ENCODE measurements around the gene GPHA2. TPM values are rescaled to one million over a fixed set of nuclear protein-coding genes. Genes with fewer than 3 reads are reported as not detected.

Gene GPHA2
- total and polyA plus RNA-seq, 2 of the 13 experiments (the other 11 are each of a cell fraction or from before 2014, with no cell fraction given): 13.0 to 19.1 TPM

DNA sequence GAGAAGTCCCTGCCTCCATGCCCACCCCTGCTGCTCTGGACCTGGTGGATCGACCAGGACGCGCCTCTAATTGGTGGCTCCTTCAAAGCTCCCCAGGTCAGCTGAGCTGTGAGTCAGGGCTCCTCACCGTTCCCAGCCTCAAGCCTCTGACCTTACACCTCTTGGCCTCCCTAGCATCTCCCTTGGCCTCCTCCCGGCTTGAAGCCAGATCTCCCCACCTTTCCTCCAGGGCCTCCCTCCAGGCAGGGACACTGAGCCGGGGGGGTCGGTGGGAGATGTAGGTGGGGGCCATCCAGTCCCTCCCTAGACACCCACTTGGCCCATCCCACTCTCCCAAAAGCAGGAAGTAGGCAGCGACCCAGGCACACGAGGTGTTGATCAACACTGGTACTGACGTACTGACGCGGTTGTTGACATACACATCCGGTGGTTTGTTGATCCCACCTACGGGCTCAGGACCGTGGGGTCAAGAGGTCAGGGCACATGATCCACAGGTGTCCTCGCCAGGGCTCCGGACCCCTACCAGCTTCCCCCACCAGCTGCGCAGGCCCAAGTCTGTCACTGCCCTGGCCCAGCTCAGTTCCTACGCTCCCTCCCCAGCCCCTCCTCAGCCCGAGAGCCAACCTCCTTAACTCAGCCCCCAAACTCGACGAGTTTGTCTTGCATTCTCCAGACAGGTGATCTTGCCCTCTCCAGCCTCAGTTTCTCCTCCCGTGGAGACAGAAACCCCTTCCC lies 19.5 kb downstream of the GPHA2 start (continued):
- TF ChIP-seq, protein P1, sequence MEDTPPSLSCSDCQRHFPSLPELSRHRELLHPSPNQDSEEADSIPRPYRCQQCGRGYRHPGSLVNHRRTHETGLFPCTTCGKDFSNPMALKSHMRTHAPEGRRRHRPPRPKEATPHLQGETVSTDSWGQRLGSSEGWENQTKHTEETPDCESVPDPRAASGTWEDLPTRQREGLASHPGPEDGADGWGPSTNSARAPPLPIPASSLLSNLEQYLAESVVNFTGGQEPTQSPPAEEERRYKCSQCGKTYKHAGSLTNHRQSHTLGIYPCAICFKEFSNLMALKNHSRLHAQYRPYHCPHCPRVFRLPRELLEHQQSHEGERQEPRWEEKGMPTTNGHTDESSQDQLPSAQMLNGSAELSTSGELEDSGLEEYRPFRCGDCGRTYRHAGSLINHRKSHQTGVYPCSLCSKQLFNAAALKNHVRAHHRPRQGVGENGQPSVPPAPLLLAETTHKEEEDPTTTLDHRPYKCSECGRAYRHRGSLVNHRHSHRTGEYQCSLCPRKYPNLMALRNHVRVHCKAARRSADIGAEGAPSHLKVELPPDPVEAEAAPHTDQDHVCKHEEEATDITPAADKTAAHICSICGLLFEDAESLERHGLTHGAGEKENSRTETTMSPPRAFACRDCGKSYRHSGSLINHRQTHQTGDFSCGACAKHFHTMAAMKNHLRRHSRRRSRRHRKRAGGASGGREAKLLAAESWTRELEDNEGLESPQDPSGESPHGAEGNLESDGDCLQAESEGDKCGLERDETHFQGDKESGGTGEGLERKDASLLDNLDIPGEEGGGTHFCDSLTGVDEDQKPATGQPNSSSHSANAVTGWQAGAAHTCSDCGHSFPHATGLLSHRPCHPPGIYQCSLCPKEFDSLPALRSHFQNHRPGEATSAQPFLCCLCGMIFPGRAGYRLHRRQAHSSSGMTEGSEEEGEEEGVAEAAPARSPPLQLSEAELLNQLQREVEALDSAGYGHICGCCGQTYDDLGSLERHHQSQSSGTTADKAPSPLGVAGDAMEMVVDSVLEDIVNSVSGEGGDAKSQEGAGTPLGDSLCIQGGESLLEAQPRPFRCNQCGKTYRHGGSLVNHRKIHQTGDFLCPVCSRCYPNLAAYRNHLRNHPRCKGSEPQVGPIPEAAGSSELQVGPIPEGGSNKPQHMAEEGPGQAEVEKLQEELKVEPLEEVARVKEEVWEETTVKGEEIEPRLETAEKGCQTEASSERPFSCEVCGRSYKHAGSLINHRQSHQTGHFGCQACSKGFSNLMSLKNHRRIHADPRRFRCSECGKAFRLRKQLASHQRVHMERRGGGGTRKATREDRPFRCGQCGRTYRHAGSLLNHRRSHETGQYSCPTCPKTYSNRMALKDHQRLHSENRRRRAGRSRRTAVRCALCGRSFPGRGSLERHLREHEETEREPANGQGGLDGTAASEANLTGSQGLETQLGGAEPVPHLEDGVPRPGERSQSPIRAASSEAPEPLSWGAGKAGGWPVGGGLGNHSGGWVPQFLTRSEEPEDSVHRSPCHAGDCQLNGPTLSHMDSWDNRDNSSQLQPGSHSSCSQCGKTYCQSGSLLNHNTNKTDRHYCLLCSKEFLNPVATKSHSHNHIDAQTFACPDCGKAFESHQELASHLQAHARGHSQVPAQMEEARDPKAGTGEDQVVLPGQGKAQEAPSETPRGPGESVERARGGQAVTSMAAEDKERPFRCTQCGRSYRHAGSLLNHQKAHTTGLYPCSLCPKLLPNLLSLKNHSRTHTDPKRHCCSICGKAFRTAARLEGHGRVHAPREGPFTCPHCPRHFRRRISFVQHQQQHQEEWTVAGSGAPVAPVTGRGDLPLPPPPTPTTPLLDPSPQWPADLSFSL (CRISPR knock-in tag; IDR thresholded peaks at IDR 0.05): no peak
- TF ChIP-seq CBX5 (CRISPR knock-in tag; IDR thresholded peaks at IDR 0.05; ENCODE audit: borderline replicate concordance) (no peak), ZNF234 (CRISPR knock-in tag; conservative IDR thresholded peaks at IDR 0.05) (no peak), HOXA5 (CRISPR knock-in tag; IDR thresholded peaks at IDR 0.05) (no peak), KLF12 (CRISPR knock-in tag; IDR thresholded peaks at IDR 0.05; ENCODE audit: borderline replicate concordance) (no peak), ZSCAN31 (CRISPR knock-in tag; IDR thresholded peaks at IDR 0.05; ENCODE audit: low read depth) (no peak), SMARCE1 (IDR thresholded peaks at IDR 0.05; ENCODE audit: borderline replicate concordance) (no peak), HMG20A (CRISPR knock-in tag; IDR thresholded peaks at IDR 0.05; ENCODE audit: borderline replicate concordance) (peak; percentile 23; the same call in 1 of the 2 replicates), HOXA7 (CRISPR knock-in tag; IDR thresholded peaks at IDR 0.05) (no peak), HNRNPH1 (optimal IDR thresholded peaks at IDR 0.05; ENCODE audit: low read depth, low read length) (no peak)
- TF ChIP-seq, protein P2, sequence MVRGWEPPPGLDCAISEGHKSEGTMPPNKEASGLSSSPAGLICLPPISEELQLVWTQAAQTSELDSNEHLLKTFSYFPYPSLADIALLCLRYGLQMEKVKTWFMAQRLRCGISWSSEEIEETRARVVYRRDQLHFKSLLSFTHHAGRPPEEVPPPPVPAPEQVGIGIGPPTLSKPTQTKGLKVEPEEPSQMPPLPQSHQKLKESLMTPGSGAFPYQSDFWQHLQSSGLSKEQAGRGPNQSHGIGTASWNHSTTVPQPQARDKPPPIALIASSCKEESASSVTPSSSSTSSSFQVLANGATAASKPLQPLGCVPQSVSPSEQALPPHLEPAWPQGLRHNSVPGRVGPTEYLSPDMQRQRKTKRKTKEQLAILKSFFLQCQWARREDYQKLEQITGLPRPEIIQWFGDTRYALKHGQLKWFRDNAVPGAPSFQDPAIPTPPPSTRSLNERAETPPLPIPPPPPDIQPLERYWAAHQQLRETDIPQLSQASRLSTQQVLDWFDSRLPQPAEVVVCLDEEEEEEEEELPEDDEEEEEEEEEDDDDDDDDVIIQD (CRISPR knock-in tag; IDR thresholded peaks at IDR 0.05; ENCODE audit: low read depth): no peak
- TF ChIP-seq, protein P3, sequence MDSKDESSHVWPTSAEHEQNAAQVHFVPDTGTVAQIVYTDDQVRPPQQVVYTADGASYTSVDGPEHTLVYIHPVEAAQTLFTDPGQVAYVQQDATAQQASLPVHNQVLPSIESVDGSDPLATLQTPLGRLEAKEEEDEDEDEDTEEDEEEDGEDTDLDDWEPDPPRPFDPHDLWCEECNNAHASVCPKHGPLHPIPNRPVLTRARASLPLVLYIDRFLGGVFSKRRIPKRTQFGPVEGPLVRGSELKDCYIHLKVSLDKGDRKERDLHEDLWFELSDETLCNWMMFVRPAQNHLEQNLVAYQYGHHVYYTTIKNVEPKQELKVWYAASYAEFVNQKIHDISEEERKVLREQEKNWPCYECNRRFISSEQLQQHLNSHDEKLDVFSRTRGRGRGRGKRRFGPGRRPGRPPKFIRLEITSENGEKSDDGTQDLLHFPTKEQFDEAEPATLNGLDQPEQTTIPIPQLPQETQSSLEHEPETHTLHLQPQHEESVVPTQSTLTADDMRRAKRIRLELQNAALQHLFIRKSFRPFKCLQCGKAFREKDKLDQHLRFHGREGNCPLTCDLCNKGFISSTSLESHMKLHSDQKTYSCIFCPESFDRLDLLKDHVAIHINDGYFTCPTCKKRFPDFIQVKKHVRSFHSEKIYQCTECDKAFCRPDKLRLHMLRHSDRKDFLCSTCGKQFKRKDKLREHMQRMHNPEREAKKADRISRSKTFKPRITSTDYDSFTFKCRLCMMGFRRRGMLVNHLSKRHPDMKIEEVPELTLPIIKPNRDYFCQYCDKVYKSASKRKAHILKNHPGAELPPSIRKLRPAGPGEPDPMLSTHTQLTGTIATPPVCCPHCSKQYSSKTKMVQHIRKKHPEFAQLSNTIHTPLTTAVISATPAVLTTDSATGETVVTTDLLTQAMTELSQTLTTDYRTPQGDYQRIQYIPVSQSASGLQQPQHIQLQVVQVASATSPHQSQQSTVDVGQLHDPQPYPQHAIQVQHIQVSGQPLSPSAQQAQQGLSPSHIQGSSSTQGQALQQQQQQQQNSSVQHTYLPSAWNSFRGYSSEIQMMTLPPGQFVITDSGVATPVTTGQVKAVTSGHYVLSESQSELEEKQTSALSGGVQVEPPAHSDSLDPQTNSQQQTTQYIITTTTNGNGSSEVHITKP (CRISPR knock-in tag; IDR thresholded peaks at IDR 0.05; ENCODE audit: low read depth): peak; percentile 30; the same call in 1 of the 2 replicates
- TF ChIP-seq, protein P4, sequence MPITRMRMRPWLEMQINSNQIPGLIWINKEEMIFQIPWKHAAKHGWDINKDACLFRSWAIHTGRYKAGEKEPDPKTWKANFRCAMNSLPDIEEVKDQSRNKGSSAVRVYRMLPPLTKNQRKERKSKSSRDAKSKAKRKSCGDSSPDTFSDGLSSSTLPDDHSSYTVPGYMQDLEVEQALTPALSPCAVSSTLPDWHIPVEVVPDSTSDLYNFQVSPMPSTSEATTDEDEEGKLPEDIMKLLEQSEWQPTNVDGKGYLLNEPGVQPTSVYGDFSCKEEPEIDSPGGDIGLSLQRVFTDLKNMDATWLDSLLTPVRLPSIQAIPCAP (CRISPR knock-in tag; IDR thresholded peaks at IDR 0.05; ENCODE audit: low read depth): no peak
- TF ChIP-seq, protein P5, sequence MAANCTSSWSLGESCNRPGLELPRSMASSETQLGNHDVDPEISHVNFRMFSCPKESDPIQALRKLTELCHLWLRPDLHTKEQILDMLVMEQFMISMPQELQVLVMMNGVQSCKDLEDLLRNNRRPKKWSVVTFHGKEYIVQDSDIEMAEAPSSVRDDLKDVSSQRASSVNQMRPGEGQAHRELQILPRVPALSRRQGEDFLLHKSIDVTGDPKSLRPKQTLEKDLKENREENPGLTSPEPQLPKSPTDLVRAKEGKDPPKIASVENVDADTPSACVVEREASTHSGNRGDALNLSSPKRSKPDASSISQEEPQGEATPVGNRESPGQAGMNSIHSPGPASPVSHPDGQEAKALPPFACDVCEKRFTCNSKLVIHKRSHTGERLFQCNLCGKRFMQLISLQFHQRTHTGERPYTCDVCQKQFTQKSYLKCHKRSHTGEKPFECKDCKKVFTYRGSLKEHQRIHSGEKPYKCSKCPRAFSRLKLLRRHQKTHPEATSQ (CRISPR knock-in tag; IDR thresholded peaks at IDR 0.05; ENCODE audit: borderline replicate concordance): no peak

Measured in HepG2 (cell line).